ENCODE results near the gene ZBTB43.
A peak's percentile ranks its signal among the peaks of the same experiment; 100 is the strongest.
"Not testable (repeated sequence)": the region's sequence is repeated elsewhere in the genome, so short reads cannot be mapped to it uniquely, and the experiment has no call there.

ZBTB43 gene

DNA sequence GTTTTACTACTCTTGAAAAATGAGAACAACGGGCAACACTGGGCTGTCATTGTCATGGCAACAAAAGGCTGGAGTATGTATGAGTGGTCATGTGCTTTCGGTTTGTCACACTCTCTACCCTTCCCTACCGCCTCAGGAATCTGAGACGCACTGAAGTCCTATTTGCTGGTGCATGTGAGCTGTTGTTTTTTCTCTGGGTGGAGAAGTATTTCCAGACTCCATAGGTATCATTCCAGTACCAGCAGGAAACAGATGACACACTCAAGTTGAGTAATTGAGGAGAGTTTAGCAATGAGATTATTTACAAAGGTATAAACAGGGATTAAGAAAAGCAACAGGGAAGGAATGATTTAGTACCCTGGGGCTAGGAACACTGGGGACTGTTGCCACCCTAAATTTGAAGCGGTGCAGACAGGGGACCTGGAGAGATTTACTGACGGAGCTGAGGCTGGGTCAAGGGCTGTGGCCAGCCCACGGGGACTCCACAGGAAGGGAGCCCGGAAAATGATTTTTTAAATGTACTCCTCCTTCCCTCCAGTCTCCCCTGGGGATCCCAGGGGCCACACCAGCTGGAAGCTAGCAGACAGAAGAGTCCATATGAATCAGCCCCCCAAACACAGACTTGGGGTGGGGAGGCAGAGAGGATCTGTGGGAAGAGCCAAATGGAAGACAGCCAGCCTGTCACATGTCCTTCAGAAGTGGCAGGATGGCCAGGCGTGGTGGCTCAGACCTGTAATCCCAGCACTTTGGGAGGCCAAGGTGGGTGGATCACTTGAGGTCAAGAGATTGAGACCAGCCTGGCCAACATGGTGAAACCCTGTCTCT lies 13.2 kb upstream of the ZBTB43 start:
- DNase-seq = no peak

DNA sequence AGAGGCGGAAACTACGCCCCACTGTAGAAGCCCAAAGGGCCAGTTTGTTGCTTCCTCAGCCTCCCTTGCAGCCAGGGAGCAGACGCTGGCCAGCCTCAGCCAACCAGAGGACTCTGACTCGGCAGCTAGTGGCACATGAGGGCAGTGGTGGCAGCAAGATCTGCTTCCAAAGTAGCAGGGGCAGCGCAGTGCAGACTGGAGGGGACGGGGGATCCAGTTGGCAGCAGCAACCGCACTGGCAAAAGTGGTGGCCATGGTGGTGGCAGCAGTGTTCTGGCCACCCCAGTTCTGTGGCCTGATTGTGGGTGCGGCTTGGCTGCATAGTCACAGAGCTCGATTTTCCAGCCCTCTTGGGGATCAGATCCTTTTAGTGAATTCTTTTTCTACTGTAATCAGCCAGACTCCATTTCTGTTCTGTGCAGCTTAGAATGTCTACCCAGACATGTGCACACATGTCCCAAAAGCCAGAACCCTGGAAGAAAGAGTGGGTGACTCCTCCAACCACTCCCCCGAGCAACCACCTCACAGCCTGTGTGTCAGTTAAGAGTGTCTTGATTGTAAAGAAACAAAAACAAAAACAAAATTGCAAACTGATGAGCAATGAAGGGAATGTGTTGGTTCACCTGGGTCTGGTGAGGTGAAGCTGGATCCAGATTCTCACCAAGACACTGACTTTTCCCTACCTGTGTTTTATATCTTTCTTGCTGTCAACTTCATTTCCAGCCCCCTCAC lies 11.0 kb upstream of the ZBTB43 start:
- no peak for DNase-seq

DNA sequence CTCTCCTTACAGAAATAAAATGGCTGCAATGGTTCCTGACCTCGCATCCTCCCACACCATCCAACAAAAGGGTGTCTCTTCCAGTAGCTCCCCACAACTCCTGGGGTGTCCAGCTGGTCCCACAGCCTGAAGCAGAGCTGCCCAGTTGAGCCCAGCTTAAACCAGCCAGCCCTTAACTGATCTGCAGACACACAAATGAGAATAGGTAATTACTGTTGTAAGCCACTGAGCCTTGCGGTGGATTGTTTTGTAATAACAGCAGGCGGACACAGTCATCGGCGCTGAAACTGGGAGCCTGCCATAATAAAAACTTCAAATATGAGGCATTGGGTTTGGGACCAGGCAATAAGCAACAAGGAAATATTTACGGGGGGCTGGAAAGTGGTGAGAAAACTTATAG lies 10.4 kb upstream of the ZBTB43 start:
- no peak for DNase-seq

DNA sequence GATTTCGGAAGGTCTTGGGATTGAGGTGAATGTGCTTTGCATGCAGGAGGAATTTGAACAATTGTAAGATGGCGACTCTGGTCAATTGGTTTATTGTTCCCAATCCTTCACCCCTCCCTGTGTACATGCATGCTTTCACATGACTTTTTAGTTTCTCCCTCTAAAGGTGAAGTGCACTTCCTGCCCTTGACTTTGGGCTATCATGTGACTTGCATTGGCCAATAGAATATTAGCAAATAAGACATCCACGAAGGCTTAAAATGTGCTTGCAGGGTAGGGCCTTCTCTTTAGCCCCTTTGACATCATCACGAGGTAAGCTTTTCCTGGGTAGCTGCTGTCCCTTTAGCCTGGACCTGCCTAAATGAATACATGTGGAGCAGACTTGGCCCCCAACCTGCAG lies 8.1 kb upstream of the ZBTB43 start:
- no peak for DNase-seq

- DNase-seq = no peak
Measured at GRCh38 chr9:126797903-126798302, 6.9 kb upstream of the ZBTB43 start.

DNA sequence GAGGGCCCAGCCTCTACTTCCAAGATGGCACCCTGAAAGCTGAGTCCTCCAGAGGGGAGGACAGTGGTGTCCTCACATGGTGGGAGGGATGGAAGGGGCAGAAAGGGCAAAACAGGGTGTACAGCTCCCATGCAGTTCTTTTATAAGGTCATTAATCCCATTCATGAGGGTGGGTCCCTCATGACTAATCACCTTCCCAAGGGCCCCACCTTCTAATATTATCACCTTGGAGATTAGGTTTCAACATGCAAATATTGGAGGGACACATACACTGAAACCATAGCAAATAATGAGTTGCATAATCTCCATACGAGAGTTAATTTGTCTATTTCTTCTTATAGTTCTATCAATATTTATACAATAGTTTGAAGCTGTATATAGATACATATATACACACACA lies 5.8 kb upstream of the ZBTB43 start:
- no peak for DNase-seq

GRCh38 chr9:126802318-126803059 lies 2.4 kb upstream of the ZBTB43 start:
- no peak for DNase-seq

GRCh38 chr9:126804198-126804695 lies 593 bp upstream of the ZBTB43 start:
- DNase-seq = no peak

DNA sequence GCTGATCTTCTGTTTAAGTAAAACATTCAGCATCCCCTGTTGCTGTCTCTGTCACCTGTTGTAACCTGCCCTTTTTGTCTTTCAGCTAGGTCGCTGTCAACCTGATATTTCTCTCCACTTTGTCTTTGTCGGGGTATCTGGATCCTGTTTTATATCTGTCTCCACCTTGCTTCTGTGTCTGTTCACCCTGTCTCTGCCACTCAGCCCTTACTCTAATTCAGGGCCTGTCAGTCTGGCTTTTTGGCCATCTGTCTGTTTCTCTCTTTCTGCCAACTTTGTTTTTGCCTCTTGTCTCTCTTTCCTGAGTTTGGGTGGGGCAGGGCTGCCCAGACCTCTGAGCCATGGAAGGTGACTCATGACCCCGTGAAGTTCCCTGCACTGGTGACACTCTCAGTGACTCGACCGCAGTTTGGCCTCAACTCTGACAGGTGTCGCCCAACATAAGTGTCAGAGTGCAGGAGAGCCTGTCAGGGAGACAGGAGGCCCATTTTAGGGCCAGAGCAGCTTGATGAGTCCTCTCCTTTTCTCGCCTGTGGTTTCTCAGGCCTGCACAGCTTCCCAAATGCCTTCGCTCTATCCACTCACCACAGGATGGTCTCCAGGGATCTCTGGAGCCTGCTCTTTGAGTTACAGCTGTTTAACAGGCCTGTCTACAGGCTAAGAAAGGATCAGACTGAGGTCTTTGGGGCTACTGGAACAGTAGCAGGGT lies 868 bp downstream of the ZBTB43 start:
- peak; percentile 91 for DNase-seq

- DNase-seq = no peak
Measured at GRCh38 chr9:126806336-126806735, 1.5 kb downstream of the ZBTB43 start.

DNA sequence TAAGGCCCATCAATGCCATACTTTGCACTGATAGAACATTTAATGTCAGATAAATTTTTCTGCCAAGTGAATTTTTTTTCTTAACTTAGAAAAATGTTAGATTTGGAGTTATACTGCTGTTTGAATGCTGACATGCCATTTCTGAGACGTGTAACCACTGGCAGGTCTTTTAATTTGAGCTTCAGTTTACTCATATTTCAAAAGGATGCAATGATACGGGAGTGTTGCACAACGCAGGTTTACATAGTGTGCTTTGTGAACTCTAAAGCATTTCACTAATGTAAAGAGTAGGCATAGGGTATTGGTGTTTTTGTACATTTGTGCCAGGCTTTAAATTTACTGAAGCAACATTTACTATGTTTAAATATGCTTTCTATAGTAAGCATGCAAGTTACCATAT lies 4.2 kb downstream of the ZBTB43 start:
- no peak for DNase-seq

DNA sequence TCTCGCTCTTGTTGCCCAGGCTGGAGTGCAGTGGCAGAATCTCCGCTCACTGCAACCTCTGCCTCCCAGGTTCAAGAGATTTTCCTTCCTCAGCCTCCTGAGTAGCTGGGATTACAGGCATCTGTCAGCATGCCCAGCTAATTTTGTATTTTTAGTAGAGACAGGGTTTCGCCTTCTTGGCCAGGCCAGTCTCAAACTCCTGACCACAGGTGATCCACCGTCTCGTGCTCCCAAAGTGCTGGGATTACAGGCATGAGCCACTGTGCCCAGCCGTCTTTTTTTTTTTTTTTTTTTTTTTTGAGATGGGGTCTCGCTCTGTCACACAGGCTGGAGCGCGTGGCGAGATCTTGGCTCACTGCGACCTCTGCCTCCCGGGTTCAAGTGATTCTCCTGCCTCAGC lies 5.4 kb downstream of the ZBTB43 start:
- DNase-seq = not testable (repeated sequence)

GRCh38 chr9:126813072-126813471 lies 8.2 kb downstream of the ZBTB43 start:
- DNase-seq = no peak

DNA sequence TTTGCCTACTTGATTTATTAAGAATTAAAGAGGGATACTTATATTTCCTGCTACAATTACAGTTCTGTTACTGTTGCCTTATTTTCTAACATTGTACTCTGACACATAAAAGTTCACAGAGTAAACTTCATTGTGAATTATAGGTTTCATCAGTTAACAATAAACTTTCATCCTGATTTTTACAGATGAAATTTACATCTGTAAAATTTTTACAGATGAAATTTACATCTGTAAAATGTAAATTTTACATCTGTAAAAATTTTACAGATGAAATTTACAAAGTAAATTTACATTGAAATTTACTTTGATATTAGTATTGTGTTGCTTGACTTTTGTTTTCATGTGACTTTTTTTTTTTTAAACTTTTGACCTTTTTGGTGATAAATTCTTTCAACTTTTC lies 9.3 kb downstream of the ZBTB43 start:
- DNase-seq = no peak

DNA sequence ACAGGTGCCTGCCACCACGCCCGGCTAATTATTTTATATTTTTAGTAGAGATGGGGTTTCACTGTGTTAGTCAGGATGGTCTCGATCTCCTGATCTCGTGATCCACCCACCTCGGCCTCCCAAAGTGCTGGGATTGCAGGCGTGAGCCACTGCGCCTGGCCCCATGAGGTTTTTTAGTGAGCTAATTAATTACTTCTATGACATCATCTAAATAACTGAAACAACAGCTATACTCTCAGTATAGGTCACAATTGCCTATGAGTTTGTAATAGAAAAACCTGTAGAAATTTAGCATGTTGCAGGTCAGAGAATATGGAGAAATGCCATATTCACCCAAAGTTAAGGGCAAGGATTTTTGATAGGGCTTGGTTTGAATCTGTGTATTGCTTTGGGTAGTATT lies 12.8 kb downstream of the ZBTB43 start:
- DNase-seq = not testable (repeated sequence)

DNA sequence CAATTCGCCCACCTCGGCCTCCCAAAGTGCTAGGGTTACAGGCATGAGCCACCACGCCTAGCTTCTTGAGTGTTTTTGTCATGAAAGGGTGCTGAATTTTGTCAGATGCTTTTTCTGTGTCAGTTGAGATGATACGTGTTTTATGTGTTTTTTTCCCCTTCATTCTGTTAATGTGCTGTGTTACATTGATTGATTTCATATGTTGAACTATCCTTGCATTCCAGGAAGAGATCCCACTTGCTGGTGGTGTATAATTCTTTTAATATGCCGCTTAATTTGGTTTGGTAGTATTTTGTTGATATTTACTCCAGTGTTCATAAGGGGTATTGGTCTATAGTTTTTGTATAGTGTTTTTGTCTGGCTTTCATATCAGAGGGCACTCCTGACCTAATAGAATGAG lies 13.6 kb downstream of the ZBTB43 start:
- DNase-seq = peak; percentile 27

DNA sequence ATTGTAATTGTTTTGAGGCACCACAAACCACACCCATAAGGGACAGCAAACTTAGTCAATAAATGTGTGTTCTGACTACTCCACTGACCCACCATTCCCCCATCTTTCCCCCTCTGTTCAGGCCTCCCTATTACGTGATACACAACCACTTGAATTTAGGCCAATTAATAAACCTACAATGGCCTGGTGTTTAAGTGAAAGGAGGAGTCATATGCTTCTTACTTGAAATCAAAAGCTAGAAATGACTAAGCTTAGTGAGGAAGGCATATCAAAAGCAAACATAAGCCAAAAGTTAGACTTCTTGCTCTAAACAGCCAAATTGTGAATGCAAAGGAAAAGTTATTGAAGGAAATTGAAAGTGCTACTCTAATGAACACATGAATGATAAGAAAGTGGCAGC lies 14.6 kb downstream of the ZBTB43 start:
- no peak for DNase-seq

GRCh38 chr9:126822278-126822677 lies 17.4 kb downstream of the ZBTB43 start:
- no peak for DNase-seq

GRCh38 chr9:126822873-126823272 lies 18.0 kb downstream of the ZBTB43 start:
- DNase-seq = no peak

GRCh38 chr9:126824052-126824451 lies 19.2 kb downstream of the ZBTB43 start:
- DNase-seq = not testable (repeated sequence)

- no peak for DNase-seq
Measured at GRCh38 chr9:126827227-126827626, 22.4 kb downstream of the ZBTB43 start.

- DNase-seq = no peak
Measured at GRCh38 chr9:126829035-126829434, 24.2 kb downstream of the ZBTB43 start.

- DNase-seq = no peak
Measured at GRCh38 chr9:126830827-126831226, 26.0 kb downstream of the ZBTB43 start.

Data from hematopoietic multipotent progenitor cell treated with erythropoietin and hydrocortisone succinate and interleukin-3 and kit ligand, for 6 days (in vitro differentiated cells).